Smooth muscle cell (in vitro differentiated cells): ENCODE measurements around the gene SCN4B. TPM values are rescaled to one million over a fixed set of nuclear protein-coding genes. Genes with fewer than 3 reads are reported as not detected.

Experiments used
- DNase-seq: peaks from one replicate; lab custom pipeline; 2025; ENCODE audit not compliant: unreplicated experiment; lab: John Stamatoyannopoulos, UW
- H2AFZ ChIP-seq: fragments of 200-600 bp; sonication (generic); 2 replicates; pipeline ENCODE4 v1.6.0; 2016; ENCODE audit warnings: antibody characterized with exemption, low read depth, mild to moderate bottlenecking
- H3F3A ChIP-seq: fragments of 200-600 bp; sonication (generic); 2 replicates; pipeline ENCODE4 v1.6.0; 2017; ENCODE audit warnings: antibody characterized with exemption, low read depth
- H3K27ac ChIP-seq: fragments of 200-600 bp; sonication (generic); 2 replicates; pipeline ENCODE4 v1.5.1; 2016; ENCODE audit warnings: low read depth, mild to moderate bottlenecking
- H3K27me3 ChIP-seq: fragments of 200-600 bp; sonication (generic); 2 replicates; pipeline ENCODE4 v1.6.1; 2016; ENCODE audit warnings: low read depth, mild to moderate bottlenecking
- H3K36me3 ChIP-seq: fragments of 200-600 bp; sonication (generic); 2 replicates; pipeline ENCODE4 v1.5.1; 2016; ENCODE audit warnings: low read depth
- H3K4me1 ChIP-seq: fragments of 200-600 bp; sonication (generic); 2 replicates; pipeline ENCODE4 v1.5.1; 2016; ENCODE audit warnings: low read depth
- H3K4me2 ChIP-seq: fragments of 200-600 bp; sonication (generic); 2 replicates; pipeline ENCODE4 v1.6.0; 2016; ENCODE audit warnings: mild to moderate bottlenecking
- H3K4me3 ChIP-seq: fragments of 200-600 bp; sonication (generic); 2 replicates; pipeline ENCODE4 v1.5.1; 2016; ENCODE audit warnings: mild to moderate bottlenecking
- H3K79me2 ChIP-seq: fragments of 200-600 bp; sonication (generic); 2 replicates; pipeline ENCODE4 v1.6.0; 2016; ENCODE audit warnings: low read depth, mild to moderate bottlenecking
- H3K9ac ChIP-seq: fragments of 200-600 bp; sonication (generic); 2 replicates; pipeline ENCODE4 v1.6.0; 2016; ENCODE audit warnings: low read depth
- H3K9me3 ChIP-seq: fragments of 200-600 bp; sonication (generic); replicated peaks from 2 replicates; pipeline ENCODE4 v1.5.1; 2016; ENCODE audit warnings: low read depth
- H4K20me1 ChIP-seq: fragments of 200-600 bp; sonication (generic); 2 replicates; pipeline ENCODE4 v1.6.0; 2016; ENCODE audit warnings: low read depth
- CTCF ChIP-seq: fragments of 200-600 bp; sonication (generic); IDR thresholded peaks from 2 replicates; pipeline ENCODE4 v1.5.1; 2017; ENCODE audit warnings: borderline replicate concordance, mild to moderate bottlenecking, antibody characterized with exemption; ENCODE audit not compliant: insufficient read depth, poor library complexity, severe bottlenecking
- WGBS: methylation state at CpG from one replicate; pipeline ENCODE4 v1.1.7; 2016; ENCODE audit warnings: low lambda C conversion rate; 5-methylcytosine and 5-hydroxymethylcytosine counted together
- polyA plus RNA-seq: library from polyadenylated mRNA; unstranded; fragments of >200 nt; fragmentation: Nextera tagmentation; extraction: Ambion mirVana; gene quantifications from 2 replicates; pipeline ENCODE4 v1.2.1, GENCODE V29; 2016
- total RNA-seq: library from RNA; depleted of rRNA; stranded (reverse); fragments of >200 nt; gene quantifications from 2 replicates; pipeline ENCODE4 v1.2.3, GENCODE V29; 2014

Gene SCN4B
- total and polyA plus RNA-seq, 2 experiments from 2014 or later, result not detected

- DNase-seq, result no peak
- TF ChIP-seq CTCF, result no peak
Observed at GRCh38 chr11:118104491-118104890, 48.1 kb downstream of the SCN4B start.

GRCh38 chr11:118102721-118103261, 49.8 kb downstream of the SCN4B start:
- 91% methylated on average over 13 of the region's 13 CpGs for WGBS
- Histone ChIP-seq H3K9ac (no peak overlapping the region), H3K27me3 (peaks cover 4% of the 10 kb centered on the region), H3K4me2 (no peak overlapping the region), H3K36me3 (no peaks in the 10 kb centered on the region), H4K20me1 (no peaks in the 10 kb centered on the region), H3K4me1 (no peaks in the 10 kb centered on the region), H3K27ac (no peak overlapping the region), H2AFZ (no peak overlapping the region), H3F3A (no peaks in the 10 kb centered on the region), H3K79me2 (no peaks in the 10 kb centered on the region), H3K9me3 (no peaks in the 10 kb centered on the region), H3K4me3 (no peak overlapping the region)
- no peak for DNase-seq
- no peak for TF ChIP-seq CTCF

More at GRCh38 chr11:118104491-118104890, 48.1 kb downstream of the SCN4B start:
- no peaks in the 10 kb centered on the region for H3F3A ChIP-seq
- 92% methylated on average over 6 of the region's 6 CpGs for WGBS
- no peaks in the 10 kb centered on the region for H3K4me1 ChIP-seq
- H3K9ac ChIP-seq, result no peak overlapping the region
- H3K36me3 ChIP-seq, result no peaks in the 10 kb centered on the region
- peaks cover 4% of the 10 kb centered on the region for H3K27me3 ChIP-seq
- no peaks in the 10 kb centered on the region for H3K9me3 ChIP-seq
- no peaks in the 10 kb centered on the region for H4K20me1 ChIP-seq
- no peaks in the 10 kb centered on the region for H3K79me2 ChIP-seq
- H3K4me2 ChIP-seq, result no peak overlapping the region
- no peak overlapping the region for H3K4me3 ChIP-seq
- no peak overlapping the region for H3K27ac ChIP-seq
- no peak overlapping the region for H2AFZ ChIP-seq

GRCh38 chr11:118100691-118101232, 51.9 kb downstream of the SCN4B start:
- no peak for TF ChIP-seq CTCF
- no peak overlapping the region for H3K9ac ChIP-seq
- H3F3A ChIP-seq, result no peaks in the 10 kb centered on the region
- H2AFZ ChIP-seq, result no peak overlapping the region
- H3K4me1 ChIP-seq, result no peaks in the 10 kb centered on the region
- H3K4me3 ChIP-seq, result no peak overlapping the region
- DNase-seq, result no peak
- H3K4me2 ChIP-seq, result no peak overlapping the region
- no peaks in the 10 kb centered on the region for H4K20me1 ChIP-seq
- WGBS, result 70% methylated on average over 3 of the region's 3 CpGs
- H3K79me2 ChIP-seq, result no peaks in the 10 kb centered on the region
- H3K36me3 ChIP-seq, result no peaks in the 10 kb centered on the region
- H3K9me3 ChIP-seq, result no peaks in the 10 kb centered on the region
- no peak overlapping the region for H3K27ac ChIP-seq
- peaks cover 4% of the 10 kb centered on the region for H3K27me3 ChIP-seq
